Liver (tissue), 9 donors: ENCODE data around the gene HAO2. TPM values are rescaled to one million over a fixed set of nuclear protein-coding genes. Genes with fewer than 3 reads are reported as not detected.
A peak's percentile ranks its signal among the peaks of the same experiment; 100 is the strongest.

ENCODE experiments used
- DNase-seq: peaks from one replicate; pipeline ENCODE4 v3.0.0-alpha.2; 2017; ENCODE audit warnings: low spot score
- H3K27ac ChIP-seq, 2 donors: one replicate each; pipeline ENCODE4 v1.7.0; 2013; ENCODE audit warnings: inconsistent platforms in 2 of 2, low read length in 2 of 2, control low read depth in 1 of 2, low read depth in 1 of 2, mild to moderate bottlenecking in 1 of 2
- H3K27me3 ChIP-seq, 4 donors: one replicate each; pipeline versions ENCODE4 v1.6.1 to v1.7.0; 2013; ENCODE audit warnings: low read length in 3 of 4, inconsistent platforms in 1 of 4, mild to moderate bottlenecking in 1 of 4, moderate library complexity in 1 of 4; ENCODE audit not compliant: control insufficient read depth in 4 of 4, insufficient read depth in 4 of 4
- H3K36me3 ChIP-seq, 4 donors: one replicate each; pipeline versions ENCODE4 v1.6.1 to v1.7.0; 2013; ENCODE audit warnings: low read length in 3 of 4, mild to moderate bottlenecking in 3 of 4, low read depth in 1 of 4, moderate library complexity in 1 of 4; ENCODE audit not compliant: control insufficient read depth in 4 of 4, insufficient read depth in 3 of 4
- H3K4me1 ChIP-seq, 4 donors: one replicate each; pipeline versions ENCODE4 v1.6.1 to v1.7.0; 2013; ENCODE audit warnings: low read length in 3 of 4, mild to moderate bottlenecking in 3 of 4, moderate library complexity in 1 of 4; ENCODE audit not compliant: control insufficient read depth in 4 of 4, insufficient read depth in 4 of 4
- H3K4me3 ChIP-seq, 3 donors: one replicate each; pipeline versions ENCODE4 v1.6.1 to v1.7.0; 2013; ENCODE audit warnings: low read length in 3 of 3, control low read depth in 1 of 3, low read depth in 1 of 3, mild to moderate bottlenecking in 1 of 3
- H3K9ac ChIP-seq, 2 donors: one replicate each; pipeline ENCODE4 v1.7.0; 2013; ENCODE audit warnings: low read length in 2 of 2, mild to moderate bottlenecking in 2 of 2, moderate library complexity in 2 of 2, control low read depth in 1 of 2, low read depth in 1 of 2
- H3K9me3 ChIP-seq, 4 donors: one replicate each; pipeline versions ENCODE4 v1.6.1 to v1.7.0; 2013; ENCODE audit warnings: low read length in 3 of 4; ENCODE audit not compliant: control insufficient read depth in 4 of 4
- EGR1 ChIP-seq, 2 donors: IDR thresholded peaks; 2 replicates each; pipeline ENCODE4 v1.6.1; 2016 to 2018; ENCODE audit warnings: antibody characterized with exemption in 2 of 2, low read depth in 2 of 2
- FOXA1 ChIP-seq: IDR thresholded peaks from 2 replicates; pipeline ENCODE4 v1.6.1; 2016; ENCODE audit warnings: antibody characterized with exemption
- FOXA2 ChIP-seq: IDR thresholded peaks from 2 replicates; pipeline ENCODE4 v1.6.1; 2016; ENCODE audit warnings: antibody characterized with exemption
- GABPA ChIP-seq, 2 donors: IDR thresholded peaks in 1 of 2; conservative IDR thresholded peaks in 1 of 2; 2 replicates each; pipeline ENCODE4 v1.6.1; 2016; ENCODE audit warnings: antibody characterized with exemption in 2 of 2, mild to moderate bottlenecking in 1 of 2, moderate library complexity in 1 of 2
- HNF4A ChIP-seq, 2 donors: conservative IDR thresholded peaks; 2 replicates each; pipeline ENCODE4 v1.6.1; 2016; ENCODE audit warnings: antibody characterized with exemption in 2 of 2, mild to moderate bottlenecking in 2 of 2
- HNF4G ChIP-seq: IDR thresholded peaks from 2 replicates; pipeline ENCODE4 v1.6.1; 2016; ENCODE audit warnings: antibody characterized with exemption
- JUND ChIP-seq, 2 donors: IDR thresholded peaks; 2 replicates each; pipeline ENCODE4 v1.6.1; 2016; ENCODE audit warnings: antibody characterized with exemption in 2 of 2
- NR2F2 ChIP-seq: IDR thresholded peaks from 2 replicates; pipeline ENCODE4 v1.6.1; 2016; ENCODE audit warnings: antibody characterized with exemption
- RAD21 ChIP-seq, 2 donors: IDR thresholded peaks; 2 replicates each; pipeline ENCODE4 v1.6.1; 2016; ENCODE audit warnings: antibody characterized with exemption in 2 of 2, mild to moderate bottlenecking in 2 of 2
- RXRA ChIP-seq, 2 donors: IDR thresholded peaks; 2 replicates each; pipeline ENCODE4 v1.6.1; 2017 to 2018; ENCODE audit warnings: antibody characterized with exemption in 2 of 2, mild to moderate bottlenecking in 1 of 2
- TAF1 ChIP-seq: conservative IDR thresholded peaks from 2 replicates; pipeline ENCODE4 v1.6.1; 2016; ENCODE audit warnings: antibody characterized with exemption, mild to moderate bottlenecking
- WGBS: extraction: QIAGEN DNeasy Blood & Tissue Kit; methylation state at CpG from one replicate; pipeline ENCODE4 v1.1.7; 2013; 5-methylcytosine and 5-hydroxymethylcytosine counted together
- polyA plus RNA-seq, 2 donors: library from polyadenylated mRNA; stranded (reverse) in 1 of 2; unstranded in 1 of 2; fragments of 200-250 nt in 1 of 2; fragments of >200 nt in 1 of 2; fragmentation: Nextera tagmentation in 1 of 2; extraction: Ambion mirVana in 1 of 2; gene quantifications; one replicate each; pipeline versions ENCODE4 v1.2.1 to v1.2.3, GENCODE V29; 2013 to 2015
- total RNA-seq, 2 donors: library from RNA; depleted of rRNA; stranded (reverse); fragments of >200 nt; gene quantifications; one replicate each; pipeline ENCODE4 v1.2.3, GENCODE V29; 2014
- TF ChIP-seq, protein P1 (sequence below): IDR thresholded peaks from 2 replicates; pipeline ENCODE4 v1.6.1; 2016; ENCODE audit warnings: antibody characterized with exemption
- TF ChIP-seq, protein P2 (sequence below): IDR thresholded peaks from 2 replicates; pipeline ENCODE4 v1.6.1; 2016; ENCODE audit warnings: antibody characterized with exemption
- TF ChIP-seq, protein P3 (sequence below): fragments of 150-350 bp; IDR thresholded peaks from 2 replicates; pipeline ENCODE4 v1.5.1; 2017; ENCODE audit warnings: improper control_type of control experiment, low read depth, low read length; ENCODE audit not compliant: missing input control
- TF ChIP-seq, protein P4 (sequence below): IDR thresholded peaks from 2 replicates; pipeline ENCODE4 v1.6.1; 2016; ENCODE audit warnings: antibody characterized with exemption
- donor health status: healthy.
- donor health status: healthy.
- donor health status: healthy.
- donor health status: healthy.
- donor health status: healthy.

Gene HAO2
- total and polyA plus RNA-seq, 4 donors: 8.2 to 377 (median 150) TPM

DNA sequence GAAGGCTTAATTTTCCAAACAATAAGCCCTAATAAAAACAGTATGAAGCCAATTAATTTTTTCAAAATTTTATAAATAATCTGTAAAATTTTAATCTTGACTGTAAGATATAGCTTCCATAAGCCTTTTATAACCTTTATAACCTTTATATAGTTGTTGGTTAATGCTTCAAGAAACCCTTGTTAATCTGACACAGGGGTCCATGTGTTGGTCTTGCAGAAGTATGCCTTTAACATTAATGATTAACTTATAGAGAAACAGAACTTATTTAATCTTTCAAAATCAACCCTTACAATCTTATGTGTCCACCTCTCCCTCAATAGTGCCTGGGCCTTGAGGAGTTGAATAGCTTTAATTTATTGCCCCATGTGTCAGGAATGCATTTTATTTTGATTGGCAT is 23.2 kb upstream of the HAO2 start:
- Histone ChIP-seq H3K27me3 (no peaks in the 10 kb centered on the region), H3K4me3 (no peak overlapping the region), H3K36me3 (peaks cover 0 to 2% (median under 1%) of the 10 kb centered on the region in 4 donors), H3K9me3 (no peaks in the 10 kb centered on the region), H3K9ac (no peak overlapping the region), H3K4me1 (peaks cover 7 to 48% (median 44%) of the 10 kb centered on the region in 4 donors), H3K27ac (peak overlapping the region in 1 of 2 donors; percentile 20)
- DNase-seq: no peak
- TF ChIP-seq NR2F2 (no peak), RAD21 (IDR thresholded peaks at IDR 0.05) (no peak), HNF4G (no peak), HNF4A (conservative IDR thresholded peaks at IDR 0.05) (peak in 1 of 2 donors; percentile 3), FOXA2 (no peak), EGR1 (IDR thresholded peaks at IDR 0.05; ENCODE audit: low read depth in 2 of 2) (no peak), RXRA (IDR thresholded peaks at IDR 0.05) (peak in 1 of 2 donors; percentile 6), FOXA1 (no peak)
- TF ChIP-seq, protein P1, sequence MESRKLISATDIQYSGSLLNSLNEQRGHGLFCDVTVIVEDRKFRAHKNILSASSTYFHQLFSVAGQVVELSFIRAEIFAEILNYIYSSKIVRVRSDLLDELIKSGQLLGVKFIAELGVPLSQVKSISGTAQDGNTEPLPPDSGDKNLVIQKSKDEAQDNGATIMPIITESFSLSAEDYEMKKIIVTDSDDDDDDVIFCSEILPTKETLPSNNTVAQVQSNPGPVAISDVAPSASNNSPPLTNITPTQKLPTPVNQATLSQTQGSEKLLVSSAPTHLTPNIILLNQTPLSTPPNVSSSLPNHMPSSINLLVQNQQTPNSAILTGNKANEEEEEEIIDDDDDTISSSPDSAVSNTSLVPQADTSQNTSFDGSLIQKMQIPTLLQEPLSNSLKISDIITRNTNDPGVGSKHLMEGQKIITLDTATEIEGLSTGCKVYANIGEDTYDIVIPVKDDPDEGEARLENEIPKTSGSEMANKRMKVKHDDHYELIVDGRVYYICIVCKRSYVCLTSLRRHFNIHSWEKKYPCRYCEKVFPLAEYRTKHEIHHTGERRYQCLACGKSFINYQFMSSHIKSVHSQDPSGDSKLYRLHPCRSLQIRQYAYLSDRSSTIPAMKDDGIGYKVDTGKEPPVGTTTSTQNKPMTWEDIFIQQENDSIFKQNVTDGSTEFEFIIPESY: no peak

DNA sequence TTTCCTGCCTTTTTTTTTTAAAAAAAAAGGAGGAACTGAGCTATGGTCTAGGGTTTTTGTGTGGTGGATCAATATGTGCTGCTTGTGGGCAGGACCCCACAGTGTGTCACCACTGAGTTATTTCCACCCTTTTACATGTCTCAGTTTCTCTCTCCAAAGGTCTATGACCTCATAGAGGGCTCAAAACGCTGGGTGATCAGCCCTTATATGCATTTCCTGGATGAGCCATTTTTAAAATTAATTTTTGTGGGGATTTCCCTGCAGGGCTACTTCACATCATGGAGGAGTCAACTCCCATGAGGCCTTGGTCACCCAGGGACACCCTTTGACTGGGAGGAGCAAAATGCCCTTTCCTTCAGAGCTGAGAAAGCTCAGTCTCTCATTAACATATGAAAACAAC is 20.7 kb upstream of the HAO2 start:
- H3K9me3 ChIP-seq: no peaks in the 10 kb centered on the region
- peaks cover 0 to 24% (median 21%) of the 10 kb centered on the region in 4 donors for H3K4me1 ChIP-seq
- WGBS: 67% methylated on average over 1 of the region's 1 CpG
- H3K4me3 ChIP-seq: no peak overlapping the region
- TF ChIP-seq JUND (IDR thresholded peaks at IDR 0.05) (no peak), RXRA (IDR thresholded peaks at IDR 0.05) (no peak), FOXA1 (no peak), RAD21 (IDR thresholded peaks at IDR 0.05) (no peak), TAF1 (no peak), EGR1 (IDR thresholded peaks at IDR 0.05; ENCODE audit: low read depth in 2 of 2) (no peak), GABPA (IDR thresholded peaks at IDR 0.05 in 1 of 2, conservative IDR thresholded peaks at IDR 0.05 in 1 of 2) (no peak), FOXA2 (no peak), HNF4A (conservative IDR thresholded peaks at IDR 0.05) (no peak)
- TF ChIP-seq, protein P1: no peak
- TF ChIP-seq, protein P2, sequence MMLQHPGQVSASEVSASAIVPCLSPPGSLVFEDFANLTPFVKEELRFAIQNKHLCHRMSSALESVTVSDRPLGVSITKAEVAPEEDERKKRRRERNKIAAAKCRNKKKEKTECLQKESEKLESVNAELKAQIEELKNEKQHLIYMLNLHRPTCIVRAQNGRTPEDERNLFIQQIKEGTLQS: no peak
- TF ChIP-seq, protein P3, sequence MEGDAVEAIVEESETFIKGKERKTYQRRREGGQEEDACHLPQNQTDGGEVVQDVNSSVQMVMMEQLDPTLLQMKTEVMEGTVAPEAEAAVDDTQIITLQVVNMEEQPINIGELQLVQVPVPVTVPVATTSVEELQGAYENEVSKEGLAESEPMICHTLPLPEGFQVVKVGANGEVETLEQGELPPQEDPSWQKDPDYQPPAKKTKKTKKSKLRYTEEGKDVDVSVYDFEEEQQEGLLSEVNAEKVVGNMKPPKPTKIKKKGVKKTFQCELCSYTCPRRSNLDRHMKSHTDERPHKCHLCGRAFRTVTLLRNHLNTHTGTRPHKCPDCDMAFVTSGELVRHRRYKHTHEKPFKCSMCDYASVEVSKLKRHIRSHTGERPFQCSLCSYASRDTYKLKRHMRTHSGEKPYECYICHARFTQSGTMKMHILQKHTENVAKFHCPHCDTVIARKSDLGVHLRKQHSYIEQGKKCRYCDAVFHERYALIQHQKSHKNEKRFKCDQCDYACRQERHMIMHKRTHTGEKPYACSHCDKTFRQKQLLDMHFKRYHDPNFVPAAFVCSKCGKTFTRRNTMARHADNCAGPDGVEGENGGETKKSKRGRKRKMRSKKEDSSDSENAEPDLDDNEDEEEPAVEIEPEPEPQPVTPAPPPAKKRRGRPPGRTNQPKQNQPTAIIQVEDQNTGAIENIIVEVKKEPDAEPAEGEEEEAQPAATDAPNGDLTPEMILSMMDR: no peak
- TF ChIP-seq, protein P4, sequence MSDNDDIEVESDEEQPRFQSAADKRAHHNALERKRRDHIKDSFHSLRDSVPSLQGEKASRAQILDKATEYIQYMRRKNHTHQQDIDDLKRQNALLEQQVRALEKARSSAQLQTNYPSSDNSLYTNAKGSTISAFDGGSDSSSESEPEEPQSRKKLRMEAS: no peak
- H3K27ac ChIP-seq: no peak overlapping the region
- no peak for DNase-seq
- H3K9ac ChIP-seq: no peak overlapping the region
- no peaks in the 10 kb centered on the region for H3K27me3 ChIP-seq
- H3K36me3 ChIP-seq: peaks cover 0 to 10% (median 6%) of the 10 kb centered on the region in 4 donors
